Measurements from ENCODE around the gene KRTAP10-2.

GRCh38 chr21:44589586-44590305, 38.4 kb upstream of the KRTAP10-2 start:
- TF ChIP-seq RAD21 (IDR thresholded peaks at IDR 0.05; ENCODE audit: low read length) (no peak), CTCF (conservative IDR thresholded peaks at IDR 0.05; ENCODE audit: low read depth, low read length) (no peak), MAZ (IDR thresholded peaks at IDR 0.05; ENCODE audit: borderline replicate concordance, low read depth, low read length) (no peak), POLR2A (IDR thresholded peaks at IDR 0.05; ENCODE audit: low read depth, low read length) (no peak), RFX5 (IDR thresholded peaks at IDR 0.05; ENCODE audit: low read depth, low read length) (no peak), MXI1 (IDR thresholded peaks at IDR 0.05; ENCODE audit: borderline replicate concordance, low read depth, low read length) (no peak), SMC3 (IDR thresholded peaks at IDR 0.05; ENCODE audit: low read depth, low read length) (no peak), CHD1 (IDR thresholded peaks at IDR 0.05; ENCODE audit: low read depth, low read length) (no peak), NFE2L2 (IDR thresholded peaks at IDR 0.05; ENCODE audit: low read depth, low read length) (no peak), BHLHE40 (IDR thresholded peaks at IDR 0.05; ENCODE audit: low read depth, low read length) (no peak), FOS (IDR thresholded peaks at IDR 0.05; ENCODE audit: low read depth, low read length) (no peak), USF2 (IDR thresholded peaks at IDR 0.05; ENCODE audit: low read depth, low read length) (no peak), MAFK (IDR thresholded peaks at IDR 0.05; ENCODE audit: low read depth, low read length) (no peak)

All from IMR-90 (cell line).